Glomerular visceral epithelial cell (primary cell): ENCODE results near the gene STON2.
"Not testable (repeated sequence)": the region's sequence is repeated elsewhere in the genome, so short reads cannot be mapped to it uniquely, and the experiment has no call there.

Experiments used
- DNase-seq: peaks from one replicate; pipeline ENCODE4 v3.0.0-alpha.2; 2016; ENCODE audit errors: extremely low spot score

Gene STON2

GRCh38 chr14:81265636-81266169 lies 134.4 kb downstream of the STON2 start:
- DNase-seq = no peak

- DNase-seq = no peak
Measured at GRCh38 chr14:81264671-81265070, 135.5 kb downstream of the STON2 start.

GRCh38 chr14:81263777-81264410 lies 136.2 kb downstream of the STON2 start:
- DNase-seq = no peak

GRCh38 chr14:81261176-81261575 lies 138.9 kb downstream of the STON2 start:
- DNase-seq = no peak

GRCh38 chr14:81260732-81261131 lies 139.4 kb downstream of the STON2 start:
- DNase-seq = no peak

GRCh38 chr14:81256289-81256960 lies 143.7 kb downstream of the STON2 start:
- DNase-seq = peak; percentile 18

- no peak for DNase-seq
Measured at GRCh38 chr14:81252278-81252677, 147.8 kb downstream of the STON2 start.

- no peak for DNase-seq
Measured at GRCh38 chr14:81247271-81247766, 152.8 kb downstream of the STON2 start.

- DNase-seq = no peak
Measured at GRCh38 chr14:81246461-81247270, 153.5 kb downstream of the STON2 start.

- DNase-seq = no peak
Measured at GRCh38 chr14:81245771-81246170, 154.4 kb downstream of the STON2 start.

GRCh38 chr14:81244431-81244830 lies 155.7 kb downstream of the STON2 start:
- not testable (repeated sequence) for DNase-seq

GRCh38 chr14:81243499-81243898 lies 156.6 kb downstream of the STON2 start:
- DNase-seq = no peak

- not testable (repeated sequence) for DNase-seq
Measured at GRCh38 chr14:81236849-81237248, 163.3 kb downstream of the STON2 start.

- DNase-seq = no peak
Measured at GRCh38 chr14:81236138-81236537, 164.0 kb downstream of the STON2 start.

GRCh38 chr14:81235096-81235495 lies 165.0 kb downstream of the STON2 start:
- no peak for DNase-seq

- DNase-seq = peak; percentile 28
Measured at GRCh38 chr14:81234278-81234677, 165.8 kb downstream of the STON2 start.

- no peak for DNase-seq
Measured at GRCh38 chr14:81233615-81234014, 166.5 kb downstream of the STON2 start.

GRCh38 chr14:81231540-81231939 lies 168.6 kb downstream of the STON2 start:
- no peak for DNase-seq

- no peak for DNase-seq
Measured at GRCh38 chr14:81224222-81224621, 175.9 kb downstream of the STON2 start.

GRCh38 chr14:81223788-81224187 lies 176.3 kb downstream of the STON2 start:
- not testable (repeated sequence) for DNase-seq

- no peak for DNase-seq
Measured at GRCh38 chr14:81222691-81223090, 177.4 kb downstream of the STON2 start.

GRCh38 chr14:81222126-81222525 lies 178.0 kb downstream of the STON2 start:
- DNase-seq = no peak
